RWPE1 (cell line): ENCODE results near the gene ADCY5.
A peak's percentile ranks its signal among the peaks of the same experiment; 100 is the strongest.

Experiments
- CTCF ChIA-PET: fragments of 350-600 bp; sonication (Branson Sonifier 250); formaldehyde crosslinking; extraction: SDS; loops from one replicate; lab custom pipeline; 2021; lab: Yijun Ruan, JAX
- POLR2A ChIA-PET: fragments of 400-600 bp; formaldehyde crosslinking; extraction: SDS; loops from one replicate; lab custom pipeline; 2020; ENCODE audit warnings: antibody characterized with exemption; ENCODE audit not compliant: low non-redundant PET; lab: Yijun Ruan, JAX
- DNase-seq: peaks from one replicate; pipeline ENCODE4 v3.0.0; 2012; ENCODE audit warnings: low spot score
- H3K27ac ChIP-seq: fragments of 450-650 bp; 2 replicates; pipeline ENCODE4 v1.5.1; 2017
- CTCF ChIP-seq: fragments of 450-650 bp; conservative IDR thresholded peaks from 2 replicates; pipeline ENCODE4 v1.5.1; 2017; ENCODE audit warnings: low read depth, mild to moderate bottlenecking

Gene ADCY5

DNA sequence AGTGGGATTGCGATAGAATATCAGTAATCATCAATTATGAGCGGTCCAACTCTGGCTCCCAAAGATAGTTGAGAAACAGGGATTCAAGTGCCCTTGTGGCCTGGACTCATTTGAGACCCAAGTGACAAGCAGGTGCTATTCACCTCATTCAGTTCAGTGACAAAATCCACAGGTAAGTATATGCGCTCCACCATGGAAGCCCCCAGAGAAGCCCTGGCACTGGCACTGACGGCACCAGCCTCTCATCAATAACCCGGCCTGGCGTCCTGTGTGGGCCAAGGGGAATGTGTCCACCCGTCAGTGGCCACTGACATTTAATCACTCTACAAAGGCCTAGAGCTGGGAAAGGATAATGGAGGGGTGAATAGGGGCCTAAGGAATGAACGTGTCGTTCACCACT is 117.2 kb downstream of the ADCY5 start:
- ChIA-PET CTCF (interaction anchor here (0.6 to 1.8 kb wide), 3 partner anchors 49 to 227 kb away, joined by 4 to 5 read pairs (median 4); no protein-coding TSS in a partner anchor), POLR2A (no interaction called here)
- no peak for DNase-seq
- no peak overlapping the region for H3K27ac ChIP-seq
- no peak for TF ChIP-seq CTCF

GRCh38 chr3:123331006-123331405 is 117.9 kb downstream of the ADCY5 start:
- no peak for TF ChIP-seq CTCF
- POLR2A ChIA-PET, result no interaction called here
- no peak overlapping the region for H3K27ac ChIP-seq
- CTCF ChIA-PET, result interaction anchor here (0.6 kb wide), 2 partner anchors 48 to 228 kb away, joined by 4 read pairs; no protein-coding TSS in a partner anchor
- no peak for DNase-seq

DNA sequence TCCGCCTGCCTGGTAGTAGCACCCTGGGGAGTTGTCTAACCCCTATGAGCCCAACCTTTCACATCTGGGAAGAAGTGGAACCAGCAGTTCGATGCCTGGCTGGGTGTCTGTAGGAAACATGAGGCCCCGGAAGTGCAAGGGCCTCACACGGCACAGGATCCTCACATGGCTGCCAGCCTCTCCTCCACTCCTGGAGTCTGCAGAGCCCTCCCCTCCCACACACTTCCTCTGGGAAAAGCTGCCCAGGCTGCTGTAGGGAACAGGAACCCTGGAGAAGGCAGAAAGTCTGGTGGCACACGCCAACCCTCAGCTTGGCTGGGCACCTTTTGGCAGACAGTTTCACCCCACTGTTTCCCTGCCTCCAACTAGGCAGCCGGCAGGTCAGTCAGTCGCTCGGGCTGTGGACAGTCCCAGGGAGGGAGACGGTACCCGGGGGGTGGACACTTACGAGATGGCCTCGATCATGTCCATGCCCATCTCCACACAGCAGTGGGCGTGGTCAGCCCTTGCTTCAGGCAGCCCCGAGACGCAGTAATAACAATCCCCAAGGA is 118.4 kb downstream of the ADCY5 start:
- POLR2A ChIA-PET, result no interaction called here
- CTCF ChIA-PET, result interaction anchor here (0.6 kb wide), 1 partner anchor 228 kb away, joined by 4 read pairs; no protein-coding TSS in a partner anchor
- no peak for DNase-seq
- no peak overlapping the region for H3K27ac ChIP-seq
- TF ChIP-seq CTCF, result no peak

- no peak for TF ChIP-seq CTCF
- ChIA-PET POLR2A (no interaction called here), CTCF (interaction anchor here (0.6 to 2.1 kb wide), 7 partner anchors 9 to 1064 kb away, joined by 3 to 8 read pairs (median 4); no protein-coding TSS in a partner anchor)
- no peak overlapping the region for H3K27ac ChIP-seq
- no peak for DNase-seq
These were observed 119.1 kb downstream of the ADCY5 start for GRCh38 chr3:123329636-123330340.

- POLR2A ChIA-PET, result no interaction called here
- TF ChIP-seq CTCF, result peak; percentile 94
- CTCF ChIA-PET, result interaction anchor here (0.6 to 2.1 kb wide), 7 partner anchors 9 to 1601 kb away, joined by 3 to 8 read pairs (median 4); no protein-coding TSS in a partner anchor
- H3K27ac ChIP-seq, result no peak overlapping the region
- DNase-seq, result peak; percentile 75
These were observed 119.8 kb downstream of the ADCY5 start for GRCh38 chr3:123328851-123329635.
